GM21390 (cell line): Measurements from ENCODE around the gene ZNF3.

ENCODE experiments used
- ATAC-seq: cut with Tn5 transposase; IDR thresholded peaks from one replicate; pipeline ENCODE4 v1.9.1; 2021; ENCODE audit not compliant: unreplicated experiment

ZNF3 gene

DNA sequence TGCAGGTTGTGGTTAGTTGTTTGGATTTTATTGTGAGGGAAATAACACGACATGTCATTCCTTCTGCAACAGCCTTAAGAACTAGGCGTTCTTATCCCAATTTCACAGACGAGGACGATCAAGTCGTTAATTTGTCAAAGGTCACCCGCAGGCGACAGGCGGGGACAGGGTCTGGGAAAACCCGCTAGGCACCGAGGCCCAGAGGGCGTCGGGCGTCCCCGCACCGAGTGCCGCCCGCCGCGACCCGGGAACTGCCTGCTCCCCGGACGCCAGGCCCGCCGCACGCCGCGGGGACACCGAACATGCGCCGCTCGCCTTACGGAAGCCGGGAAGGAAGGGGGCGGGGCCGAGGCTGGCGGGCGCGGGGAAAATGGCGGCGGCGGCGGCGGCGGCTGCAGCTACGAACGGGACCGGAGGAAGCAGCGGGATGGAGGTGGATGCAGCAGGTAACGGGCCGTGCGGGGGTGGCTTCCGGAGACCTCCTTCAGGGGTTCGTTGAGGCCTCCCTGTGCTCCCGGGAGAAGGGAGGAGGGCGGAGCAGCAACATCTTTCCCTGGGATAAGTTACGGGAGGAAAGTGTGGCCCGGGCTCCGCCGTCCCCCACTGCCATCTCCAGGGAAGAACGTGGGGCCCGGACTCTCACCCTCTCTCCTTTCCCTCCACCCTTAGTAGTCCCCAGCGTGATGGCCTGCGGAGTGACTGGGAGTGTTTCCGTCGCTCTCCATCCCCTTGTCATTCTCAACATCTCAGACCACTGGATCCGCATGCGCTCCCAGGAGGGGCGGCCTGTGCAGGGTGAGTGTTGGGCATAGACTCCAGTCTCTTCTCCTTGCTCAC, 7.3 kb upstream of the ZNF3 start, which contains the start of gene COPS6:
Gene COPS6, plus strand, starts transcription at position 349 of the 837 bp plus-strand sequence. Its CDS starts 22 bp downstream, at position 371.
- no peak for ATAC-seq

DNA sequence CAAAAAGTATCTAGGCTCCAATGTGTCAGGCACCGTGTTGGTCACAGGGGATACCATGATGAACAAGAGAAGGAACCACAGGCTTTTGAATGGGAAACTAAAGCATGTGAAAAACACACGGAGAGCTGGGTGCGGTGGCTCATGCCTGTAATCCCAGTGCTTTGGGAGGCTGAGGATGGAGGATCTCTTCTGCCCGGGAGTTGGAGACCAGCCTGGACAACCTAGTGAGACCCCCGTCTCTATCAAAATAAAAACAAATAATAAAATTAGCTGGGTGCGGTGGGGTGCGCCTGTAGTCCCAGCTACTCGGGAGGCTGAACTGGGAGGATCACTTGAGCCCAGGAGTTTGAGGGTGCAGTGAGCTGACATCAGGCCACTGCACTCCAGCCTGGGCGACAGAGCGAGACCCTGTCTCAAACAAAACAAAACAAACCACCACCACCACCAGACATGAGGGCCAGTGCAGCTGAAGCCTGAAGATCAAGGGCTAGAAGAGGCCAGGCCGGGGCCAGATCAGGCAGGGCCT, 6.6 kb upstream of the ZNF3 start:
- ATAC-seq: no peak

DNA sequence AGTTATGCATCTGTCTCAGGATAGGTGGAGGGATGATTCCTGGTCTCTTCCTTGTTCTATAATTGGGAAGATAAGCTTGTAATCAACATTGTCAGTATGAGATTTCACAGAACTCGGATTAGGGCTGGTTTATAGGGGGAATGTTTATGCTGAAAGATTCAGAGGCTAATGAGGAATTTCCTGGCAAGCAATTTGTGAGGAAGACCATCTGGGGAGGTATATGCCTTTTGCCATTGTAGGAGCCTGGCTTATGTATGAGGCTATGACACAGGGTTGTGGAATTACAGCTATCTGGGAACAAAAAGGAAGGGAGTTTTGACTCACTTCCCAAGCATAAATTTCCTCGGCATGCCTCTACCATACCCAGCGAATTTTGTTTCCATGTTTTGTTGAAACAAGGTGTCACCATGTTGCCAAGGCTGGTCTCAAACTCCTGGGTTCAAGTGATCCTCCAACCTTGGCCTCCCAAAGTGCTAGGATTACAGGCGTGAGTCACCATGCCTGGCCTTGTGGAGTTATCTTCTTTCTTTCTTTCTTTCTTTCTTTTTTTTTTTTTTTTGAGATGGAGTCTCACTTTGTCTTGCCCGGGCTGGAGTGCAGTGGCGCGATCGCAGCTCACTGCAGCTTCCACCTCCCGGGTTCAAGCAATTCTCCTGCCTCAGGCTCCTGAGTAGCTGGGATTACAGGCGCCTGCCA, 5.7 kb upstream of the ZNF3 start:
- ATAC-seq: no peak

DNA sequence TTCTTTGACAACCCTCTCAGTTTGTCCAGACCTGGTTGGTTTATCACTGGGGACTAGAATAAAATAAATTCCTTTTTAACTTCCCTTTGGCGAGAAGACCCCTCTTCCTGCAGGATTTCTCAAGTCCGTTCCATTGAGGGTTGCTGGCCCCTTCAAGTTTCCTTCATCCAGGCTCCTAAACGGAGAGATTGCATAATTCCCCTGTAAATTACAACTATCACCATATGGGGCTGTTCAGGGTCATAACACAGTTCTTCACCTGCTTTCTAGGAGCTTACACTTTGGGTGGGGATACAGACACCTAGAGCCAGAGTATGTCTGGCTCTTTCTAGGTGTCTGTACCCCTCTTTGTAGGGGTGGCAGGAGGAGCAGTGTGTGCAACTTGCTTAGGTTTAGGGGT, 4.0 kb upstream of the ZNF3 start:
- no peak for ATAC-seq

DNA sequence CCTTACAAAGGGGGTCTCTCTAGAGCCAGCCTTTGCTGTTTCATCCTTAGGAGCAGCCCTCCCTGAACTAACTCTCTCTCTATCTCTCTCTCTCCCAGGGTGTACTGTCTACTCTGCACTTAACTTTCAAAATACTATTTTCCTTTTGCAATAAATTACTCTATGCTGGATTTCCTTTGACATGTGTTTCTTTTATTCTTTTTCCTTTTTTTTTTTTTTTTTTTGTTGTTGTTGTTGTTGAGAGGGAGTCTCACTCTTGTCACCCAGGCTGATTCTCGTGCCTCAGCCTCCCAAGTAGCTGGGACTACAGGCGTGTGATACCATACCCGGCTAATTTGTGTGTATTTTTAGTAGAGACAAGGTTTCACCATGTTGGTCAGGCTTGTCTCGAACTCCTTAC, 1.5 kb upstream of the ZNF3 start:
- no peak for ATAC-seq

DNA sequence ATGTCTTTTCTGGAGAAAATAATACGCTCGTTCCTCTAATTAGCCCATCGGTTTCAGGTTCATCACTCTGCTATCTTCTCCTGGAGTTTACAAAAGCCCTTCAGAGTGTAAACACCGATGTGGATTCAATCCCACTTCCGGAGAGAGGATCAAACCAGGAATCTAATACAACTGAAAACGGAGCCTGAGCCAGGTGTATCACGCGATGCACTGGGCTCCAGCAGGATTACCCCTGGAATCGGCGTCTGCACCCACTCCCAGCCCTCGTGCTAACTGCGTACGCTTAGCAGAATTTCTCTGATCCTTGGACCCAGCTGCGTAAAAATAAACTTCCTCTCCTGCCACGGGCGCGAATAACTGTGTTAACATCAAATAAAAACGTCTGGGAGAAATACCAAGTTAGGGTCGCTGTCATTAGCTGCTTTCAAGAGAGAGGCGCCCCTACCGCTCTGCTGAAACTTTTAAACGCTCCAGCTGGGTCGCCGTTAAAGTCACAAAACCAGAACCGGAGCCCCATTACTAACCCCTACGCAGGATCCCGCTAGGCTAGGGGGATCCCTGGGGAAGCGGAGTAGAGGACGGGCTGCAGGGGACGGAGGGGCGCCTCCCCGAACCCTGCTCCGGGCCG, 502 bp downstream of the ZNF3 start:
- peak; percentile 25 for ATAC-seq

DNA sequence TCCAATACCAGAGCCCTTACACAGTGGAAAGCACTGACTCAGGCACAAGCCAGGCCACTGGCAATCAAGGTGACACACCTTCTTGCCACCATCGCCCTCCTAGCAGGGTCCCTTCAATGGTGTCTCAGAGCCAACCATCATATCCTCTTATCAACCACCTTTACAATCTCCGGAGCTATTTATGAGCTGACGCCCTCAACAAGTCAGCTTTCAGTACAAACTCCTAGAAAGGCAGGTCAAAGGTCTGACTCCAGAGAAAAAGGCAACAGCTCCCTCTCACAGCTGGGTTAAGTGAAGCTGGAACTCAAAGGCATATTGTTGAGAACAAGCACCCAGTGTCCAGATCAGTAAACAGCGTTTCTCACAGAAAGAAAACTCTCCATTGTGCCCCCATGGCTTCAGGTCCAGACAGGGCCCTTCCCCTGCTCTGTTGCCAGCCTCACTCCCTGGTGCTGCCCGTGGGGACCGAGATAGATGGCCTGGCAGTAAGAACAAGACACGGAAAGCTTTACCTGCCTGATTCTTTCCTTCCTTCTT, 2.4 kb downstream of the ZNF3 start:
- no peak for ATAC-seq

DNA sequence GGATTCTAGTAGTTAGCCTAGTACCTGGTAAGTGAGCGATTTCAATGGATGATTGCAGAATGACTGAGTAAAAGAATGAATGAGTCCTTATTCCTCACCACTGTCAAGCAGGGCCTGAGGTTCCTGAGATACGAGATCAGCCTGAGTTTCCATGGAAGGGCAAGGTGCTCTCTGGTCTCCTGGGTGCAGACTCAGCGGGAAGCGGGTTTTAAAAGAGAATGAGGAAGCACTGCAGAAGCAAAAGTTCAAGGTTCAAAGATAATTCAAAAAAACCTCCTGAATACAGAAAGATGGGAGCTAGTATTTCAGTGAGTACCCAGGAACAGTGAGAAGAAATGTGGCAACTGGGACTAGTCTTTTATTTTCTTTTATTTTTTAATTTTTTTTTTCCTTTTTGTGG, 4.3 kb downstream of the ZNF3 start:
- no peak for ATAC-seq

DNA sequence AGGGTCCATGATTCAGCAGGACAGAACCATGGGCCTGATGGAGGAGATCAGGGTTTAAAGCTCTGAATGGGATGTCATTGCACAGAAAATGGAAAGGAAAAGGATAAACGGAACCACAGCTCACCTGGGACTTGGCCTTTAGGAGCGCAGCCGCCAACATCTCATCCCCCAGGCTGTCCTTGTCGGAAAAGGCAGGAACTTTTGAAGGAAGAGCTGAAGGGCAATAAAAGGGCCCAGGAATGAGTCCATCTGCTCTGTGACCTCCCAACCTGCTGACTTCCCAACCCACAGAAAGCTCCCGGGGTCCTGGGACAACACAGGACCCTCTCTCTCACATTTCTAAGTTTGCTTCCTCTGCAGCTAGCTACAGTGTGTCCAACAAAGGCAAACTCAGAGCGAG, 6.1 kb downstream of the ZNF3 start:
- ATAC-seq: no peak

DNA sequence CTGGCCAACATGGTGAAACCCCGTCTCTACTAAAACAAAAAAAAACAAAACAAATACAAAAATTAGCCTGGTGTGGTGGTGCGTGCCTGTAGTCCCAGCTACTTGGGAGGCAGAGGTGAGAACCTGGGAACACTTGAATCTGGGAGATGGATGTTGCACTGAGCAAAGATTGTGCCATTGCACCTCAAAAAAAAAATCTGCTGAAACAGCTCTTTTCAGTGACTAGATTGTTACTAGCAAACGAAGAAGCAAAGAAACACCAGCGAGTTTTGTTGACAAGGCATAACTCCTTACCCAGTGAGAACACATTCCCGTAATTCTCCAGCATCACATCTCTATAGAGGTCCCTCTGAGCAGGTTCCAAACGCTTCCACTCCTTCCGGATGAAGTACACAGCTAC, 6.7 kb downstream of the ZNF3 start:
- no peak for ATAC-seq

DNA sequence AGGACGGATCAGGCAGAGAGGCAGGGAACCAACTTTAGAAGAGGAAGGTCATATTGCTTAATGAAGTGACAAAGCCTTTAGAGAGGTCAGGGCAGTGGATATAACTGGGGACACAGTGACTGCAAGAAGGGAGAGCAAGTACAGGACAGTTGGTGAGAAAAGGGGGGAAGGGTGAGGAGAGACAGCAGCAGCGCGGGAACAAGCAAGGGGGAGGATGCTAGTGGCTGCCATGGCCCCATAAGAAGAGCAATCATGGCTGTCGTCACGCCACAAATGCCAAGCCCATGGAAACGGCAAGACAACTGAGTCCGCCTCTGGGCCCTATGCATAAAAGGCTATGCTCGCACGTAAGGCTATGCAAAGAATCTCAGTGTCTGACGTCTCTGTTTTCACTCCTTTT, 9.1 kb downstream of the ZNF3 start:
- no peak for ATAC-seq

DNA sequence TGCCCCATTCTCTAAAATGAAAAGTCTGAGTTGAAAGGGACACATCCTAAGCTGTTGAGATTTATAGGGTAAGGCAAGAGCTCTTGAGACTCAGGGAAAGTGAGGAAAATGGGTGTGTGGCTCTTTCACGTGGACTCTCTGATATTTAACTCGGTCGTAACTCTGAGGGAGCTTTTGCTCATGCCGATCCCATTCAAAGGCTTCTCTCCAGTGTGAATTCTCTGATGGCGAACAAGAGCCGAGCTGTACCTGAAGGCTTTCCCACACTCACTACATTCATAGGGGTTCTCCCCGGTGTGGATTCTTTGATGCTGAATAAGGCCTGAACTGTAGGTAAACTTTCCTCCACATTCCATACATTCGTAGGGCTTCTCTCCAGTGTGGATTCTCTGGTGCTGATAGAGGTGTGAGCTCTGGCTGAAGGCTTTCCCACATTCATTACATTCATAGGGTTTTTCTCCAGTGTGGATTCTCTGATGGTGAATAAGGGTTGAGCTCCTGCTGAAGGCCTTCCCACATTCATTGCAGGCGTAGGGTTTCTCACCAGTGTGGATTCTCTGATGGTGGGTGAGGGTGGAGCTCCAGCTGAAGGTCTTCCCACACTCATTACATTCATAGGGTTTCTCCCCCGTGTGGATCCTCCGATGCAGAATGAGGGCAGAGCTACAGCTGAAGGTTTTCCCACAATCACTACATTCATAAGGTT, 10.4 kb downstream of the ZNF3 start:
- no peak for ATAC-seq

DNA sequence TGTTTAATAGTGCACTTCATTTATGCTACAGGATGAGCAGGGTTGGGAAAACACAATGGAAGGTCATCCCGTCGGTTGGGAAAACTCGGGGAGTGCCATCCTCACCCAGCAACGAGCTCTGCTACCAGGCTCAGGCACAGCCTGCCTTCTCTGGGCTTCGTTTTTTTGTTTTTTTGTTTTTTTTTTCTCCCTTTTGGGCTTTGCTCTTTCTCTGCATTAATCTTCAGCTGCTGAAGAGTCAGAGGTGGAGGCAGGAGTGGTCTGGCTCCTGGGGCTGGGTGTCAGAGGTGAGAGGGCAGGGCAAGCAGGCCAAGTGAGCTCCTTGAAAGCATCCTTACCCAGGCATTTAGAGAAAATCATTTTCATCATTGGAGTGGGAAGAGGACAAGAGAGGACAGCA, 11.5 kb downstream of the ZNF3 start:
- ATAC-seq: no peak

DNA sequence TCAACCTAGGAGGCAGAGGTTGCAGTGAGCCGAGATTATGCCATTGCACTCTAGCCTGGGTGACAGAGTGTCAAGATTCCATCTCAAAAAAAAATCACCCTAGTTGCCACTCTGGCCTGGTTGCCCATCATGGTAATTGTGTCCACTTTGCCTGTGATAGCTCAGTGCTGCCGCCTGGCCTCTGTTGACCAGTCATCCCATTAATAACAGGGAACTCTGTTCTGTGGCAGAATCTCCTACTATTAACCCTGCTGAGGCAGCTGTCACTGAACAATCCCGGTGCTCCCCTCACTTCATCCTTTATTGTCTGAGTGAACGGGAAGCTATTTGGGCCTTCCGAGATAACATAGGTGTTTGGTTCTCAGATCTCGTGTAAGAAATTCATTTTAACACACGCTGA, 14.6 kb downstream of the ZNF3 start:
- ATAC-seq: no peak

DNA sequence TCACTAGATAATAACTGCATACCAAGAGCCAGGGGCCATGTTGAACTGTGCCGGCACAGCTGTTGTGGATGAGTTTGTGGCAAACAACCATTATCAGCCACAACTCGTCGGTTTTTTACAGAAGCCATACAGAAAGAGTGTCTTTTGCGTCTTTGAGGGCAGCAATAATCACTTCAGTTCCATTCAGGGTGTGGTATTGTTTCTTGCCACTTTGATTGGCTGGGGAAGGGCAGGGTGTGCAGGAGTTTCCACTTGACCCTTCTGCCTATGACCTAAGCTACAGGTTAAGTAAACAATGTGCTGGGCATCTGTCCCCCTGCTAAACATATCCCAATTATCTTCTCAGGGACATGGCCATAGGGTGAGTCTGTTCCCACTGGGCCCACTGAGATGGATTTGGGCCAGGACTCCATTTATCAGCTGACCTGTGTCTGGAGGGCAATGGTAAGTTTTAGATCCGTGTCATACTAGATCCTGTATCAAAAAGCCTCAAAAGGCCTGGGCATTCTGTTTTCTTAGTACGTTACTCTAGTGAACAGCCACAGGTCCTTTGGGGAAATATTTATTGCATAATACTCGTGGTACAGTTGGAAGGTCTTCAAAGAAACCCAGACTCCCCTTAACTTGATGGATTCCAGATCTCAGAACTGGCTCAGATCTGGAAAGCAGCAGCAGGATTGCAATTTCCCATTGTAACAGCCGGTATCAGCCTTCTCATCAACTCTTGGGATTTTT, 15.9 kb downstream of the ZNF3 start:
- no peak for ATAC-seq

DNA sequence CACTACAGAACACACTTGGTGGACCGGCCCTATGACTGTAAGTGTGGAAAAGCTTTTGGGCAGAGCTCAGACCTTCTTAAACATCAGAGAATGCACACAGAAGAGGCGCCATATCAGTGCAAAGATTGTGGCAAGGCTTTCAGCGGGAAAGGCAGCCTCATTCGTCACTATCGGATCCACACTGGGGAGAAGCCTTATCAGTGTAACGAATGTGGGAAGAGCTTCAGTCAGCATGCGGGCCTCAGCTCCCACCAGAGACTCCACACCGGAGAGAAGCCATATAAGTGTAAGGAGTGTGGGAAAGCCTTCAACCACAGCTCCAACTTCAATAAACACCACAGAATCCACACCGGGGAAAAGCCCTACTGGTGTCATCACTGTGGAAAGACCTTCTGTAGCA, 17.4 kb downstream of the ZNF3 start:
- no peak for ATAC-seq

DNA sequence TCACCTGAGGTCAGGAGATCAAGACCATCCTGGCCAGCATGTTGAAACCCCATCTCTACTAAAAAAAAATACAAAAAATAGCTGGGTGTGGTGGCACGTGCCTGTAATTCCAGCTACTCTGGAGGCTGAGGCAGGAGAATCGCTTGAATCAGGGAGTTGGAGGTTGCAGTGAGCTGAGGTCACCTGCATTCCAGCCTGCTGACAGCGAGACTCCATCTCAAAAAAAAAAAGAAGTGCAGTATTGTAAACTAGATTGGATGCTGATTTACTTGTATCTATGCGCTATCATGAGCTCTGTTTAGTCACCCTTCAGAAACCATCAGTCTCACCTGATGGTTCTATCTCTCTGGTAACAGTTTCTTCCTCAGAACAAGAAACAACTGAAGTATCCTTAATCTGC, 18.1 kb downstream of the ZNF3 start:
- no peak for ATAC-seq

DNA sequence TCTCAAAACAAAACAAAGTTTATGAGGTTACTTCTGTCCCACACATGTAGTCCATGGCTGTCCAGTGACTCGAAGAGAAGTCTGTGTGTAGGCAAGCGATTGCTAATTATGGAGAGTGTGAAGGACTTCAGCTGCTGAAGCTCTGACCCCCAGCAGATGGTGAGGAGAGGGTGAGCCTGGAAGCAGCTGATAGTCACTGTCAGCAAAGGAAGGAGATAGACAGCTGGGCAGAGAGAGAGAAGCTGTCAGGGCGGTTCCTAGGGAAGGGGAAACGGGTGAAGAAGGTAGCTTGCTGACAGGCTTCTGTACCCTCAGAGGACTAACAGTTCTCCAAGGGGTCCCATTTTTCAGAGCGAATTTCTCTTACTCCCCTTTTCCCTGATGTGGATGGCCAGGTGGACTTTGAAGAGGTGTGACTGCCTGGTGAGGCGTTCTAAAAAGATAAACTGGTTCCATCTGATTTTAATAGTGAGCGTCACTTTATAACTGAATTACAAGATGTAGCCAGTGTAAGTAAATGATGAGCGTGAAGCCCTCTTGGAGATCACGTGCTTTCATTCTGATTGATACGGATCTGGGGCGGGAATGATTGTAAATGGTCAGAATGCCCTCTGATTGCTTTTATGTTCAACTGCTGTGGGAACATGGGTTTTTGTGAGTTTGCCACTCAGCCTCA, 19.9 kb downstream of the ZNF3 start:
- no peak for ATAC-seq

DNA sequence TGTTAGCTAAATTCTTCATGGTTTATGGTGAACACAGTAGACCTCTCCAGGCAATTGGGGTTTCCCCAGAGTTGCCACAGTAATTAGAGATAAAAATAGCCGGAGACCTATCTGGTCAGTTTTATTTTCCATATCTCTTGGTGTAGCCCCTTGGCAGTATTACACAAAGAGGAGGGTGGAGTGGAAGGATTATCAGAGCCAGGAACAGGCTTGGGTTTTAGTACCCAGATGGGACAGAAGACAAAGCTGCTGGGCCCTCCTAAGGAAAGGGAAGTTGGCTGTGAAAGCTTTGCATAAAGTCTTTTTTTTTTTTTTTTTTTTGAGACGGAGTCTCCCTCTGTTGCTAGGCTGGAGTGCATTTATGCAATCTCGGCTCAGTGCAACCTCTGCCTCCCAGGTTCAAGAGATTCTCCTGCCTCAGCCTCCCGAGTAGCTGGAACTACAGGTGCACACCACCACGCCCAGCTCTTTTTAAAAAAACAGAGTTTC, 22.2 kb downstream of the ZNF3 start:
- ATAC-seq: no peak

DNA sequence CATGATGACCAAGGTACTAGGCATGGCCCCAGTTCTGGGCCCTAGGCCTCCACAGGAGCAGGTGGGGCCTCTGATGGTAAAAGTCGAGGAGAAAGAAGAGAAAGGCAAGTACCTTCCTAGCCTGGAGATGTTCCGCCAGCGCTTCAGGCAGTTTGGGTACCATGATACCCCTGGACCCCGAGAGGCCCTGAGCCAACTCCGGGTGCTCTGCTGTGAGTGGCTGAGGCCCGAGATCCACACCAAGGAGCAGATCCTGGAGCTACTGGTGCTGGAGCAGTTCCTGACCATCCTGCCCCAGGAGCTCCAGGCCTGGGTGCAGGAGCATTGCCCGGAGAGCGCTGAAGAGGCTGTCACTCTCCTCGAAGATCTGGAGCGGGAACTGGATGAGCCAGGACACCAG, 24.5 kb downstream of the ZNF3 start:
- no peak for ATAC-seq
